B cell (primary cell): ENCODE results near the gene SF3B5. TPM values are rescaled to one million over a fixed set of nuclear protein-coding genes. Genes with fewer than 3 reads are reported as not detected.

Source experiments
- ATAC-seq: fragments of 200-7000 bp; cut with Tn5 transposase; one replicate; pipeline ENCODE4 v1.10.0; 2021; ENCODE audit warnings: low read depth, mild to moderate bottlenecking, moderate number of reproducible peaks, moderate library complexity
- CTCF ChIA-PET: fragments of 350-600 bp; sonication (Branson Sonifier 250); formaldehyde crosslinking; loops from one replicate; lab custom pipeline; 2021; ENCODE audit warnings: antibody characterized with exemption, inconsistent platforms; lab: Charles Lee
- POLR2A ChIA-PET: fragments of 350-600 bp; sonication (Branson Sonifier 250); formaldehyde crosslinking; loops from one replicate; lab custom pipeline; 2021; ENCODE audit warnings: antibody characterized with exemption; lab: Charles Lee
- DNase-seq: peaks from one replicate; pipeline ENCODE4 v3.0.0; 2013
- H2AFZ ChIP-seq: 2 replicates; pipeline ENCODE4 v1.6.1; 2012; ENCODE audit warnings: mild to moderate bottlenecking, low read depth, low read length; ENCODE audit not compliant: insufficient read depth, poor library complexity, severe bottlenecking
- H3K27ac ChIP-seq, 2 donors: 1 replicate in 1 of 2; 2 replicates in 1 of 2; pipeline ENCODE4 v1.5.1; 2012 to 2013; ENCODE audit warnings: low read length in 2 of 2, mild to moderate bottlenecking in 2 of 2, moderate library complexity in 1 of 2
- H3K27me3 ChIP-seq, 4 experiments: fragments of 200-600 bp in 1 of 4; sonication (generic) in 1 of 4; replicated peaks in 1 of 4; 1 replicate in 2 of 4; 2 replicates in 2 of 4; pipeline versions ENCODE4 v1.6.1 to v1.7.0; 2013 to 2016; ENCODE audit warnings: low read length in 3 of 4, mild to moderate bottlenecking in 2 of 4, mixed read lengths in 1 of 4, moderate library complexity in 1 of 4; ENCODE audit not compliant: insufficient read depth in 4 of 4, control insufficient read depth in 3 of 4; ENCODE audit errors: control extremely low read depth in 1 of 4
- H3K36me3 ChIP-seq, 2 experiments: replicated peaks in 1 of 2; 1 replicate in 1 of 2; 2 replicates in 1 of 2; pipeline versions ENCODE4 v1.6.1 to v1.7.1; 2013; ENCODE audit warnings: low read length in 1 of 2; ENCODE audit not compliant: insufficient read depth in 2 of 2, control insufficient read depth in 1 of 2; ENCODE audit errors: control extremely low read depth in 1 of 2, extremely low read depth in 1 of 2
- H3K4me1 ChIP-seq, 2 donors: fragments of 200-600 bp in 1 of 2; sonication (generic) in 1 of 2; 1 replicate in 1 of 2; 2 replicates in 1 of 2; pipeline versions ENCODE4 v1.5.1 to v1.6.1; 2013 to 2017; ENCODE audit warnings: low read length in 2 of 2; ENCODE audit not compliant: control insufficient read depth in 2 of 2, insufficient read depth in 2 of 2
- H3K4me2 ChIP-seq: replicated peaks from 2 replicates; pipeline ENCODE3; 2012; ENCODE audit warnings: mild to moderate bottlenecking, low read depth, low read length; ENCODE audit not compliant: poor library complexity, severe bottlenecking
- H3K4me3 ChIP-seq, 5 experiments: fragments of 200-600 bp in 1 of 5; sonication (generic) in 1 of 5; 1 replicate in 3 of 5; 2 replicates in 2 of 5; pipeline versions ENCODE4 v1.5.1 to v1.7.0; 2011 to 2016; ENCODE audit warnings: low read length in 4 of 5, mild to moderate bottlenecking in 4 of 5, low read depth in 2 of 5, control low read depth in 1 of 5, moderate library complexity in 1 of 5; ENCODE audit not compliant: insufficient read depth in 1 of 5; ENCODE audit errors: control extremely low read depth in 1 of 5, extremely low read depth in 1 of 5
- H3K79me2 ChIP-seq: fragments of 200-600 bp; sonication (generic); one replicate; pipeline ENCODE4 v1.6.0; 2016; ENCODE audit warnings: low read length; ENCODE audit not compliant: control insufficient read depth, insufficient read depth
- H3K9ac ChIP-seq: fragments of 200-600 bp; sonication (generic); 2 replicates; pipeline ENCODE4 v1.6.1; 2017; ENCODE audit warnings: mild to moderate bottlenecking, low read length, moderate library complexity
- H3K9me3 ChIP-seq, 3 donors: one replicate each; pipeline versions ENCODE4 v1.6.1 to v1.7.1; 2013; ENCODE audit warnings: low read length in 2 of 3; ENCODE audit not compliant: control insufficient read depth in 2 of 3, insufficient read depth in 1 of 3; ENCODE audit errors: control extremely low read depth in 1 of 3
- H4K20me1 ChIP-seq: 2 replicates; pipeline ENCODE4 v1.6.0; 2012; ENCODE audit warnings: mild to moderate bottlenecking, low read length; ENCODE audit not compliant: insufficient read depth, control insufficient read depth, poor library complexity, severe bottlenecking
- H3K27ac Mint-ChIP-seq: one replicate; pipeline ENCODE4 v1.8.0; 2021; ENCODE audit warnings: mixed read lengths
- H3K27me3 Mint-ChIP-seq: one replicate; pipeline ENCODE4 v1.8.0; 2021; ENCODE audit warnings: mixed read lengths
- H3K4me1 Mint-ChIP-seq: one replicate; pipeline ENCODE4 v1.8.0; 2021; ENCODE audit warnings: mixed read lengths
- H3K4me3 Mint-ChIP-seq: one replicate; pipeline ENCODE4 v1.8.0; 2021; ENCODE audit warnings: mixed read lengths
- H3K9me3 Mint-ChIP-seq: one replicate; pipeline ENCODE4 v1.8.0; 2022; ENCODE audit warnings: mixed read lengths; ENCODE audit not compliant: insufficient read depth
- CTCF ChIP-seq: fragments of 200-600 bp; IDR thresholded peaks from one replicate; pipeline ENCODE4 v1.8.0; 2022; ENCODE audit warnings: antibody characterized with exemption, mild to moderate bottlenecking
- EZH2 ChIP-seq: IDR thresholded peaks from 2 replicates; pipeline ENCODE4 v1.6.1; 2012; ENCODE audit warnings: borderline replicate concordance, low read depth, mild to moderate bottlenecking, moderate library complexity, low read length; ENCODE audit not compliant: insufficient read depth, poor library complexity, severe bottlenecking
- WGBS: methylation state at CpG from one replicate; pipeline ENCODE4 v1.1.5; 2013; ENCODE audit warnings: missing lambda C conversion rate; ENCODE audit not compliant: insufficient coverage; 5-methylcytosine and 5-hydroxymethylcytosine counted together
- intact Hi-C: fragments of 100-400 bp; cut with micrococcal nuclease; formaldehyde crosslinking; loops from one replicate; pipeline ENCODE4 v1.10.0; 2022
- polyA plus RNA-seq: library from polyadenylated mRNA; depleted of rRNA; stranded (reverse); fragments of >200 nt; gene quantifications from 2 replicates; pipeline ENCODE4 v1.2.3, GENCODE V29; 2012
- total RNA-seq, 2 donors: library from RNA; stranded (reverse); fragments of 120-200 nt in 1 of 2; gene quantifications; 1 replicate in 1 of 2; 2 replicates in 1 of 2; pipeline versions ENCODE4 v1.2.3 to v1.2.4, GENCODE V29; 2013 to 2022

Gene SF3B5
- total and polyA plus RNA-seq, 2 donors (not counting 1 experiment from before 2014, with no cell fraction given) = 111 to 360 TPM

GRCh38 chr6:144140867-144141266, 45.5 kb upstream of the SF3B5 start:
- peaks cover 3% of the 10 kb centered on the region for H3K27me3 Mint-ChIP-seq
- no peaks in the 10 kb centered on the region for H3K79me2 ChIP-seq
- intact Hi-C loops = no loop called here
- H3K4me1 ChIP-seq = peaks cover 0 to 2% of the 10 kb centered on the region in 2 donors
- no peaks in the 10 kb centered on the region for H3K36me3 ChIP-seq
- WGBS = 80% methylated on average over 1 of the region's 2 CpGs
- ATAC-seq (no peak), DNase-seq (no peak)
- peaks cover 15% of the 10 kb centered on the region for H3K4me1 Mint-ChIP-seq
- TF ChIP-seq EZH2 (no peak), CTCF (no peak)
- no peaks in the 10 kb centered on the region for H4K20me1 ChIP-seq
- H3K27ac ChIP-seq = no peak overlapping the region
- H2AFZ ChIP-seq = no peak overlapping the region
- H3K4me3 Mint-ChIP-seq = peak overlapping the region; percentile 78
- H3K9me3 ChIP-seq = no peaks in the 10 kb centered on the region
- H3K27me3 ChIP-seq = no peaks in the 10 kb centered on the region
- no peak overlapping the region for H3K9ac ChIP-seq
- H3K9me3 Mint-ChIP-seq = no peaks in the 10 kb centered on the region
- ChIA-PET CTCF (interaction anchor here (0.9 to 1.5 kb wide), 2 partner anchors 11 to 341 kb away, joined by 3 read pairs; no protein-coding TSS in a partner anchor), POLR2A (interaction anchor here (1.5 kb wide), 1 partner anchor 10 kb away, joined by 3 read pairs; the partner anchor contains the start of gene STX11)
- peak overlapping the region; percentile 4 for H3K4me2 ChIP-seq
- no peak overlapping the region for H3K27ac Mint-ChIP-seq
- H3K4me3 ChIP-seq = peak overlapping the region in 1 of 5 experiments; percentile 42

GRCh38 chr6:144139817-144140216, 44.4 kb upstream of the SF3B5 start:
- Histone ChIP-seq H3K9ac (no peak overlapping the region), H3K27me3 (no peaks in the 10 kb centered on the region), H3K36me3 (no peaks in the 10 kb centered on the region), H3K27ac (no peak overlapping the region), H3K4me2 (no peak overlapping the region), H3K79me2 (no peaks in the 10 kb centered on the region), H3K4me1 (peaks cover 0 to 2% of the 10 kb centered on the region in 2 donors), H4K20me1 (no peaks in the 10 kb centered on the region), H3K9me3 (no peaks in the 10 kb centered on the region), H3K4me3 (no peak overlapping the region), H2AFZ (no peak overlapping the region)
- no CpG with 5 or more reads among the region's 3 CpGs for WGBS
- no peak for ATAC-seq
- no peak for TF ChIP-seq CTCF
- no peak for TF ChIP-seq EZH2
- intact Hi-C loops = no loop called here
- DNase-seq = no peak
- POLR2A ChIA-PET = no interaction called here
- H3K9me3 Mint-ChIP-seq = no peaks in the 10 kb centered on the region
- H3K4me3 Mint-ChIP-seq = no peak overlapping the region
- H3K4me1 Mint-ChIP-seq = peaks cover 15% of the 10 kb centered on the region
- CTCF ChIA-PET = no interaction called here
- H3K27me3 Mint-ChIP-seq = peaks cover 3% of the 10 kb centered on the region
- H3K27ac Mint-ChIP-seq = no peak overlapping the region
